ENCODE results near the gene DOCK11. TPM values are rescaled to one million over a fixed set of nuclear protein-coding genes. Genes with fewer than 3 reads are reported as not detected.
A peak's percentile ranks its signal among the peaks of the same experiment; 100 is the strongest.

DOCK11 gene
- total RNA-seq, 1 donor from 2014 or later, result 16.7 TPM

GRCh38 chrX:118530219-118530911 lies 34.8 kb downstream of the DOCK11 start:
- DNase-seq, result no peak

GRCh38 chrX:118534716-118535493 lies 39.3 kb downstream of the DOCK11 start:
- DNase-seq, result peak; percentile 41

- DNase-seq, result no peak
Observed at GRCh38 chrX:118536204-118536603, 40.6 kb downstream of the DOCK11 start.

- no peak for DNase-seq
Observed at GRCh38 chrX:118536687-118537461, 41.3 kb downstream of the DOCK11 start.

- no peak for DNase-seq
Observed at GRCh38 chrX:118538386-118538785, 42.8 kb downstream of the DOCK11 start.

- DNase-seq, result no peak
Observed at GRCh38 chrX:118540342-118540741, 44.7 kb downstream of the DOCK11 start.

- no peak for DNase-seq
Observed at GRCh38 chrX:118541482-118541881, 45.9 kb downstream of the DOCK11 start.

GRCh38 chrX:118545510-118545909 lies 49.9 kb downstream of the DOCK11 start:
- DNase-seq, result no peak

GRCh38 chrX:118548841-118549240 lies 53.2 kb downstream of the DOCK11 start:
- DNase-seq, result peak; percentile 55

- DNase-seq, result no peak
Observed at GRCh38 chrX:118550792-118551191, 55.2 kb downstream of the DOCK11 start.

- DNase-seq, result no peak
Observed at GRCh38 chrX:118551426-118551825, 55.8 kb downstream of the DOCK11 start.

- DNase-seq, result no peak
Observed at GRCh38 chrX:118552121-118552900, 56.7 kb downstream of the DOCK11 start.

GRCh38 chrX:118553042-118553710 lies 57.6 kb downstream of the DOCK11 start:
- no peak for DNase-seq

- no peak for DNase-seq
Observed at GRCh38 chrX:118554511-118554910, 58.9 kb downstream of the DOCK11 start.

GRCh38 chrX:118558926-118559325 lies 63.3 kb downstream of the DOCK11 start:
- DNase-seq, result no peak

GRCh38 chrX:118560489-118560888 lies 64.9 kb downstream of the DOCK11 start:
- no peak for DNase-seq

GRCh38 chrX:118562582-118563164 lies 67.1 kb downstream of the DOCK11 start:
- no peak for DNase-seq

GRCh38 chrX:118564498-118564897 lies 68.9 kb downstream of the DOCK11 start:
- DNase-seq, result no peak

GRCh38 chrX:118565853-118566252 lies 70.2 kb downstream of the DOCK11 start:
- no peak for DNase-seq

- no peak for DNase-seq
Observed at GRCh38 chrX:118566359-118566758, 70.7 kb downstream of the DOCK11 start.

GRCh38 chrX:118569676-118570075 lies 74.1 kb downstream of the DOCK11 start:
- DNase-seq, result no peak

All from tongue (tissue), 2 donors.